Gastroesophageal sphincter (tissue), 3 donors: ENCODE results near the gene PLET1.

Experiments
- CTCF ChIP-seq, 4 experiments: fragments of 200-600 bp in 2 of 4; fragments of 450-650 bp in 2 of 4; sonication (generic) in 1 of 4; IDR thresholded peaks; one replicate each; pipeline ENCODE4 v1.5.1; 2017 to 2019; ENCODE audit warnings: antibody characterized with exemption in 4 of 4, mild to moderate bottlenecking in 2 of 4, moderate library complexity in 2 of 4
- POLR2A ChIP-seq, 2 donors: fragments of 450-650 bp; IDR thresholded peaks; one replicate each; pipeline ENCODE4 v1.6.1; 2017; ENCODE audit warnings: antibody characterized with exemption in 2 of 2, mild to moderate bottlenecking in 2 of 2, moderate library complexity in 1 of 2
- POLR2AphosphoS5 ChIP-seq: sonication (generic); formaldehyde crosslinking; IDR thresholded peaks from one replicate; pipeline ENCODE4 v1.6.1; 2017; ENCODE audit warnings: antibody characterized with exemption

- TF ChIP-seq CTCF (IDR thresholded peaks at IDR 0.05) (no peak), POLR2A (IDR thresholded peaks at IDR 0.05) (no peak), POLR2AphosphoS5 (no peak)
These were observed 30.8 kb downstream of the PLET1 start for GRCh38 chr11:112229746-112230433.
